Measurements from ENCODE around the gene C1QB. TPM values are rescaled to one million over a fixed set of nuclear protein-coding genes. Genes with fewer than 3 reads are reported as not detected.

Gene C1QB
- total and polyA plus RNA-seq, 9 of the 15 experiments (the other 6 are each of a cell fraction or from before 2014, with no cell fraction given) = 0.55 TPM; not detected in 8

DNA sequence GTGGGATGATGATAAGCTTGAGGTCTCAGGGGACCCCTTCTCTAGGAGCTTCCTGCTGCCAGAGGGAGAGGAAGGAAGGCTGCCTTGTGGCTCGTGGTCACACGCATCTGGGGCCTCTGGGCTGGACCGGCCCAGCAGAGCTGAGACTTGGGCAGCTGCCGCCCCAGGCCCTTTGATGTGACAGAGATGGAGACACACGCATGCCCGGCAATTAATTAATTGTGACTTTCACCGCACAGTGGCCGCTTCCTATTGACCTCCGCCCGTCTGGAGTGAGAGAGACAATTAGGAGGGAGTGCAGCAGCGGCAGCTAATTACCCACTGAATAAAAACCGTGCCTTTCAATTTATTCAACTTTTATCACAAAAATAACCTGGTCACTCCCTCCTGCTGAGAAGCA lies 33.2 kb upstream of the C1QB start:
- no peak for FAIRE-seq
- Histone ChIP-seq H3K4me2 (ENCODE audit: insufficient read depth, low read length) (no peak overlapping the region), H3K9me1 (ENCODE audit: control insufficient read depth, insufficient read depth, low read length) (no peaks in the 10 kb centered on the region), H3K27ac (ENCODE audit: extremely low read depth, low read depth, low read length) (no peak overlapping the region), H2AFZ (ENCODE audit: low read depth, low read length) (no peak overlapping the region), H3K79me2 (ENCODE audit: control insufficient read depth, insufficient read depth, low read length) (no peaks in the 10 kb centered on the region), H3K27me3 (ENCODE audit: control insufficient read depth in 2 of 2, insufficient read depth in 2 of 2, low read length in 2 of 2) (peaks cover 31 to 71% of the 10 kb centered on the region in 2 experiments; a peak in 4 of 5 replicates), H3K4me3 (no peak overlapping the region), H4K20me1 (replicated peaks; ENCODE audit: control insufficient read depth, insufficient read depth, low read length) (peaks cover 8% of the 10 kb centered on the region; the same call in 1 of the 2 replicates), H3K4me1 (replicated peaks in 1 of 2; ENCODE audit: control insufficient read depth in 2 of 2, insufficient read depth in 2 of 2, low read length in 2 of 2) (peaks cover 0 to 7% of the 10 kb centered on the region in 2 experiments; a peak in 1 of 5 replicates), H3K9me3 (replicated peaks; ENCODE audit: control insufficient read depth, insufficient read depth, low read depth, low read length) (no peaks in the 10 kb centered on the region), H3K36me3 (ENCODE audit: control insufficient read depth, insufficient read depth, low read length) (no peaks in the 10 kb centered on the region), H3K9ac (ENCODE audit: insufficient read depth in 1 of 2, low read depth in 2 of 2, low read length in 2 of 2) (no peak overlapping the region)
- intact Hi-C loops (cut with micrococcal nuclease) = no loop called here
- in situ Hi-C loops (cut with MboI) = no loop called here
- no peak for TF ChIP-seq SNRNP70 (optimal IDR thresholded peaks at IDR 0.05; ENCODE audit: low read depth, low read length)
- TF ChIP-seq ZNF445 (CRISPR knock-in tag; IDR thresholded peaks at IDR 0.05; ENCODE audit: low read depth) = no peak
- TF ChIP-seq, protein P1, sequence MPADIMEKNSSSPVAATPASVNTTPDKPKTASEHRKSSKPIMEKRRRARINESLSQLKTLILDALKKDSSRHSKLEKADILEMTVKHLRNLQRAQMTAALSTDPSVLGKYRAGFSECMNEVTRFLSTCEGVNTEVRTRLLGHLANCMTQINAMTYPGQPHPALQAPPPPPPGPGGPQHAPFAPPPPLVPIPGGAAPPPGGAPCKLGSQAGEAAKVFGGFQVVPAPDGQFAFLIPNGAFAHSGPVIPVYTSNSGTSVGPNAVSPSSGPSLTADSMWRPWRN (IDR thresholded peaks at IDR 0.05; ENCODE audit: low read depth) = no peak
- no peak for TF ChIP-seq DDX20 (tag; IDR thresholded peaks at IDR 0.05; ENCODE audit: low read depth)
- no peak for TF ChIP-seq PHF20 (IDR thresholded peaks at IDR 0.05; ENCODE audit: partially characterized antibody)
- TF ChIP-seq CHCHD3 (CRISPR knock-in tag; IDR thresholded peaks at IDR 0.05) = no peak
- no peak for TF ChIP-seq SMARCA5 (IDR thresholded peaks at IDR 0.05)
- no peak for TF ChIP-seq ETV5 (CRISPR knock-in tag; IDR thresholded peaks at IDR 0.05; ENCODE audit: low read depth)
- TF ChIP-seq, protein P2, sequence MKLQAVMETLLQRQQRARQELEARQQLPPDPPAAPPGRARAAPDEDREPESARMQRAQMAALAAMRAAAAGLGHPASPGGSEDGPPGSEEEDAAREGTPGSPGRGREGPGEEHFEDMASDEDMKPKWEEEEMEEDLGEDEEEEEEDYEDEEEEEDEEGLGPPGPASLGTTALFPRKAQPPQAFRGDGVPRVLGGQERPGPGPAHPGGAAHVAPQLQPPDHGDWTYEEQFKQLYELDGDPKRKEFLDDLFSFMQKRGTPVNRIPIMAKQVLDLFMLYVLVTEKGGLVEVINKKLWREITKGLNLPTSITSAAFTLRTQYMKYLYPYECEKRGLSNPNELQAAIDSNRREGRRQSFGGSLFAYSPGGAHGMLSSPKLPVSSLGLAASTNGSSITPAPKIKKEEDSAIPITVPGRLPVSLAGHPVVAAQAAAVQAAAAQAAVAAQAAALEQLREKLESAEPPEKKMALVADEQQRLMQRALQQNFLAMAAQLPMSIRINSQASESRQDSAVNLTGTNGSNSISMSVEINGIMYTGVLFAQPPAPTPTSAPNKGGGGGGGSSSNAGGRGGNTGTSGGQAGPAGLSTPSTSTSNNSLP (IDR thresholded peaks at IDR 0.05; ENCODE audit: borderline replicate concordance, low read depth, low read length) = no peak
- TF ChIP-seq, protein P3, sequence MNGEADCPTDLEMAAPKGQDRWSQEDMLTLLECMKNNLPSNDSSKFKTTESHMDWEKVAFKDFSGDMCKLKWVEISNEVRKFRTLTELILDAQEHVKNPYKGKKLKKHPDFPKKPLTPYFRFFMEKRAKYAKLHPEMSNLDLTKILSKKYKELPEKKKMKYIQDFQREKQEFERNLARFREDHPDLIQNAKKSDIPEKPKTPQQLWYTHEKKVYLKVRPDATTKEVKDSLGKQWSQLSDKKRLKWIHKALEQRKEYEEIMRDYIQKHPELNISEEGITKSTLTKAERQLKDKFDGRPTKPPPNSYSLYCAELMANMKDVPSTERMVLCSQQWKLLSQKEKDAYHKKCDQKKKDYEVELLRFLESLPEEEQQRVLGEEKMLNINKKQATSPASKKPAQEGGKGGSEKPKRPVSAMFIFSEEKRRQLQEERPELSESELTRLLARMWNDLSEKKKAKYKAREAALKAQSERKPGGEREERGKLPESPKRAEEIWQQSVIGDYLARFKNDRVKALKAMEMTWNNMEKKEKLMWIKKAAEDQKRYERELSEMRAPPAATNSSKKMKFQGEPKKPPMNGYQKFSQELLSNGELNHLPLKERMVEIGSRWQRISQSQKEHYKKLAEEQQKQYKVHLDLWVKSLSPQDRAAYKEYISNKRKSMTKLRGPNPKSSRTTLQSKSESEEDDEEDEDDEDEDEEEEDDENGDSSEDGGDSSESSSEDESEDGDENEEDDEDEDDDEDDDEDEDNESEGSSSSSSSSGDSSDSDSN (IDR thresholded peaks at IDR 0.05; ENCODE audit: borderline replicate concordance in 1 of 2, low read depth in 2 of 2, low read length in 2 of 2) = no peak
- no peak for TF ChIP-seq NEUROD1 (IDR thresholded peaks at IDR 0.05; ENCODE audit: borderline replicate concordance, low read depth, low read length, partially characterized antibody)
- TF ChIP-seq, protein P4, sequence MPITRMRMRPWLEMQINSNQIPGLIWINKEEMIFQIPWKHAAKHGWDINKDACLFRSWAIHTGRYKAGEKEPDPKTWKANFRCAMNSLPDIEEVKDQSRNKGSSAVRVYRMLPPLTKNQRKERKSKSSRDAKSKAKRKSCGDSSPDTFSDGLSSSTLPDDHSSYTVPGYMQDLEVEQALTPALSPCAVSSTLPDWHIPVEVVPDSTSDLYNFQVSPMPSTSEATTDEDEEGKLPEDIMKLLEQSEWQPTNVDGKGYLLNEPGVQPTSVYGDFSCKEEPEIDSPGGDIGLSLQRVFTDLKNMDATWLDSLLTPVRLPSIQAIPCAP (CRISPR knock-in tag; IDR thresholded peaks at IDR 0.05; ENCODE audit: borderline replicate concordance) = no peak
- TF ChIP-seq DIDO1 (tag; IDR thresholded peaks at IDR 0.05; ENCODE audit: low read depth) = no peak
- ChIA-PET CTCF (ENCODE audit: low intra/inter-chr PET ratio) (interaction anchor here (0.6 kb wide), 1 partner anchor 335 kb away, joined by 3 read pairs; no protein-coding TSS in a partner anchor), POLR2A (no interaction called here)
- DNase-seq (ENCODE audit: extremely low read depth in 1 of 4, low spot score in 3 of 4) = no peak
- no peak for ATAC-seq
- BruUV-seq (replicated peaks) = no TSS peak
- 2% methylated on average over 12 of the region's 12 CpGs for WGBS (ENCODE audit: insufficient coverage, low coverage, missing lambda C conversion rate)

Measured in K562 (cell line).